Measurements from ENCODE around the gene TMEM114.

DNA sequence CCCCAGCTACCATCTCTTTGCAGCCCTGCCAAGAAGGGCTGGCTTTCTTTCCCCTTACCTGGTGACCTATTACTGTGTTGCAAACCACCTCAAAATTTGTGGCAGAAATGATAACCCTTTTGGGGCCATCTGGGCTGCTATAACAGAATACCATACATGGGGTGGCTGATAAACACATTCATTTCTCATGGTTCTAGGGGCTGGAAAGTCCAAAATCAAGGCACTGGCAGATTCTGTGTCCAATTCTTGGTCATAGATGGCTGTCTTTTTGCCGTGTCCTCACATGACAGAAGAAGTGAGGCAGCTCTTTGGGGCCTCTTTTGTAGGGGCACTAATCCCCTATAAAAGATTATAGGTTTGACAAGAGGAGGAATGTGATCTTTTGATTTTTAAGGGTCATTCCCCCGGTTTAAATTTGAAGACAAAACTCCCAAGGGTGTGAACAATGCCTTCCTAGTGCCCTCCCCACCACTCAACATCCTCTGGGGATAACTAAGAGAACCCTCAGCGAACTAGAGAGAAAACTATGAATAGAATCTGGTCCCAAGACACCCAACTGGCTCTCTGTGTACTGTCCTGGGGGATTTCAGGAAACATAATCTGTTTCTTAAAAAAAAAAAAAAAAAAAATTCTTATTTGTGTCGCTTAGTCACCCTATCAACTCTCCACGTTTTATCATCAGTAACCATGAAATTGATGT lies 29.5 kb upstream of the TMEM114 start:
- TF ChIP-seq, protein P1, sequence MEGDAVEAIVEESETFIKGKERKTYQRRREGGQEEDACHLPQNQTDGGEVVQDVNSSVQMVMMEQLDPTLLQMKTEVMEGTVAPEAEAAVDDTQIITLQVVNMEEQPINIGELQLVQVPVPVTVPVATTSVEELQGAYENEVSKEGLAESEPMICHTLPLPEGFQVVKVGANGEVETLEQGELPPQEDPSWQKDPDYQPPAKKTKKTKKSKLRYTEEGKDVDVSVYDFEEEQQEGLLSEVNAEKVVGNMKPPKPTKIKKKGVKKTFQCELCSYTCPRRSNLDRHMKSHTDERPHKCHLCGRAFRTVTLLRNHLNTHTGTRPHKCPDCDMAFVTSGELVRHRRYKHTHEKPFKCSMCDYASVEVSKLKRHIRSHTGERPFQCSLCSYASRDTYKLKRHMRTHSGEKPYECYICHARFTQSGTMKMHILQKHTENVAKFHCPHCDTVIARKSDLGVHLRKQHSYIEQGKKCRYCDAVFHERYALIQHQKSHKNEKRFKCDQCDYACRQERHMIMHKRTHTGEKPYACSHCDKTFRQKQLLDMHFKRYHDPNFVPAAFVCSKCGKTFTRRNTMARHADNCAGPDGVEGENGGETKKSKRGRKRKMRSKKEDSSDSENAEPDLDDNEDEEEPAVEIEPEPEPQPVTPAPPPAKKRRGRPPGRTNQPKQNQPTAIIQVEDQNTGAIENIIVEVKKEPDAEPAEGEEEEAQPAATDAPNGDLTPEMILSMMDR (IDR thresholded peaks at IDR 0.05), result no peak
- no peak for TF ChIP-seq POLR2A (IDR thresholded peaks at IDR 0.05)
